Panc1 (cell line): Measurements from ENCODE around the gene ACOX3. TPM values are rescaled to one million over a fixed set of nuclear protein-coding genes. Genes with fewer than 3 reads are reported as not detected.

Source experiments
- ATAC-seq: fragments of 200-7000 bp; cut with Tn5 transposase; 2 replicates; pipeline ENCODE4 v1.9.1; 2020; ENCODE audit warnings: mild to moderate bottlenecking, moderate library complexity
- BruUV-seq: library from RNA; stranded (reverse); fragments of 400-500 nt; replicated peaks from 2 replicates; lab custom pipeline; 2021; lab: Mats Ljungman, UMichigan
- CTCF ChIA-PET: fragments of 300-600 bp; sonication (Branson Sonifier 250); formaldehyde crosslinking; loops from one replicate; lab custom pipeline; 2022; ENCODE audit warnings: antibody characterized with exemption; lab: Charles Lee
- POLR2A ChIA-PET: fragments of 300-600 bp; sonication (Branson Sonifier 250); formaldehyde crosslinking; loops from one replicate; lab custom pipeline; 2022; ENCODE audit warnings: antibody characterized with exemption; lab: Charles Lee
- DNase-seq: peaks from one replicate; pipeline ENCODE4 v3.0.0-alpha.2; 2010; ENCODE audit warnings: low read depth, low spot score
- H3K27ac ChIP-seq: 2 replicates; pipeline ENCODE4 v1.5.1; 2011; ENCODE audit warnings: mild to moderate bottlenecking, low read length, inconsistent platforms
- H3K27me3 ChIP-seq: fragments of 200-500 bp; sonication (Bioruptor generic); 2 replicates; pipeline ENCODE4 v1.6.0; 2014; ENCODE audit warnings: low read length, inconsistent platforms; ENCODE audit not compliant: control insufficient read depth, insufficient read depth
- H3K36me3 ChIP-seq: fragments of 200-500 bp; sonication (Bioruptor generic); 2 replicates; pipeline ENCODE4 v1.5.1; 2014; ENCODE audit warnings: inconsistent platforms, mild to moderate bottlenecking, low read length, moderate library complexity; ENCODE audit not compliant: control insufficient read depth, insufficient read depth
- H3K4me1 ChIP-seq: 2 replicates; pipeline ENCODE4 v1.5.1; 2011; ENCODE audit warnings: inconsistent platforms, mild to moderate bottlenecking, low read length, moderate library complexity; ENCODE audit not compliant: control insufficient read depth, insufficient read depth
- H3K4me3 ChIP-seq, 2 experiments: 2 replicates each; pipeline ENCODE4 v1.5.1; 2011 to 2012; ENCODE audit warnings: low read depth in 2 of 2, low read length in 2 of 2, mild to moderate bottlenecking in 2 of 2, inconsistent platforms in 1 of 2, moderate library complexity in 1 of 2
- H3K9me3 ChIP-seq: fragments of 200-500 bp; sonication (Bioruptor generic); 2 replicates; pipeline ENCODE4 v1.5.1; 2014; ENCODE audit warnings: low read depth, mild to moderate bottlenecking, inconsistent platforms, low read length, moderate library complexity; ENCODE audit not compliant: control insufficient read depth, insufficient read depth
- CTCF ChIP-seq: fragments of 450-650 bp; IDR thresholded peaks from 2 replicates; pipeline ENCODE4 v1.5.1; 2017; ENCODE audit warnings: mild to moderate bottlenecking
- POLR2AphosphoS5 ChIP-seq: IDR thresholded peaks from 2 replicates; pipeline ENCODE4 v1.6.1; 2012; ENCODE audit warnings: mild to moderate bottlenecking, low read depth, low read length, moderate library complexity
- REST ChIP-seq, 2 experiments: IDR thresholded peaks; 2 replicates each; pipeline ENCODE4 v1.6.1; 2011 to 2012; ENCODE audit warnings: low read depth in 2 of 2, control low read depth in 1 of 2, low read length in 1 of 2, mild to moderate bottlenecking in 1 of 2, moderate library complexity in 1 of 2; ENCODE audit not compliant: insufficient read depth in 1 of 2
- SIN3A ChIP-seq: IDR thresholded peaks from 2 replicates; pipeline ENCODE4 v1.6.1; 2012; ENCODE audit warnings: low read depth, mild to moderate bottlenecking, low read length, moderate library complexity, borderline replicate concordance; ENCODE audit not compliant: insufficient read depth
- TCF7L2 ChIP-seq: IDR thresholded peaks from 2 replicates; pipeline ENCODE4 v1.6.1; 2011; ENCODE audit warnings: mild to moderate bottlenecking, low read depth, low read length, inconsistent platforms
- in situ Hi-C: cut with HindIII; loops from 2 replicates; pipeline ENCODE4 v1.10.0; 2016; ENCODE audit warnings: low sequenced_read_pairs, low pct_unique_long_range_greater_than_20kb
- intact Hi-C: fragments of 100-400 bp; cut with micrococcal nuclease; formaldehyde crosslinking; loops from one replicate; pipeline ENCODE4 v1.10.0; 2022; ENCODE audit not compliant: unreplicated experiment
- total RNA-seq: library from RNA; stranded (reverse); gene quantifications from one replicate; pipeline ENCODE4 v1.2.1, GENCODE V29; 2021; ENCODE audit not compliant: unreplicated experiment

Gene ACOX3
- total RNA-seq, 1 experiment from 2014 or later = 15.4 TPM

DNA sequence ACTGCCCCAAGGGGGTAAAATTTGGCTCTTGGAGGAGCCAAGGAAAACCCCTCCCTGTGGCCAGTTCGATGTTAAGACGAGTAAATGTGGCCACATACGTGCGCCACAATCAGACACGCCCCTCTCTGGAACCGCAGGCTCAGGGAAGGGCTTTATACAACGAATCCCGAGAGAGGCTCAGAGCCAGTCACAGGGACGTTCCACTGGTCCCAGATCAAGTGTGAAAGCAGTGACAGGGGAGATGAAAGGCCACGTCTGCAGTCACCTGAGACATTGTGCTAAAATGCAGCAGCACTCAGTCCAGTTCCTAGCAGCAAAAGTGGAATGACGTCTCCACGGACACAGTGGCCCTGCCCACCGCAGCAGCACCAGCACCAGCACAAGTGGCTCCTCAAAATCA, 68.0 kb downstream of the ACOX3 start:
- POLR2A ChIA-PET = no interaction called here
- Histone ChIP-seq H3K27me3 (no peaks in the 10 kb centered on the region), H3K4me3 (no peak overlapping the region), H3K4me1 (no peaks in the 10 kb centered on the region), H3K27ac (no peak overlapping the region), H3K36me3 (no peaks in the 10 kb centered on the region), H3K9me3 (no peaks in the 10 kb centered on the region)
- no TSS peak for BruUV-seq
- TF ChIP-seq POLR2AphosphoS5 (no peak), REST (IDR thresholded peaks at IDR 0.05; ENCODE audit: insufficient read depth in 1 of 2, low read depth in 2 of 2, low read length in 1 of 2) (no peak), TCF7L2 (no peak), SIN3A (no peak), CTCF (no peak)
- in situ Hi-C loops (no loop called here), intact Hi-C loops (no loop called here)
- DNase-seq = no peak
- CTCF ChIA-PET = no interaction called here
- ATAC-seq = no peak

- no peak overlapping the region for H3K4me3 ChIP-seq
- intact Hi-C loops (no loop called here), in situ Hi-C loops (no loop called here)
- no peaks in the 10 kb centered on the region for H3K4me1 ChIP-seq
- H3K9me3 ChIP-seq = no peaks in the 10 kb centered on the region
- BruUV-seq = no TSS peak
- H3K27ac ChIP-seq = no peak overlapping the region
- H3K27me3 ChIP-seq = no peaks in the 10 kb centered on the region
- DNase-seq = no peak
- H3K36me3 ChIP-seq = no peaks in the 10 kb centered on the region
- ChIA-PET CTCF (no interaction called here), POLR2A (no interaction called here)
- TF ChIP-seq TCF7L2 (no peak), REST (IDR thresholded peaks at IDR 0.05; ENCODE audit: insufficient read depth in 1 of 2, low read depth in 2 of 2, low read length in 1 of 2) (no peak), SIN3A (no peak), CTCF (no peak), POLR2AphosphoS5 (no peak)
- no peak for ATAC-seq
These were observed 68.9 kb downstream of the ACOX3 start for GRCh38 chr4:8371596-8371995.
